SK-N-SH (cell line): ENCODE measurements around the gene GRK1. TPM values are rescaled to one million over a fixed set of nuclear protein-coding genes. Genes with fewer than 3 reads are reported as not detected.
"Not testable (repeated sequence)": the region's sequence is repeated elsewhere in the genome, so short reads cannot be mapped to it uniquely, and the experiment has no call there.

ENCODE experiments used
- CTCF ChIA-PET: fragments of 300-600, 350-600 bp; formaldehyde crosslinking; extraction: SDS; loops from one replicate; lab custom pipeline; 2021; lab: Yijun Ruan, JAX
- POLR2A ChIA-PET: fragments of 350-600 bp; sonication (Branson Sonifier 250); formaldehyde crosslinking; extraction: SDS; loops from one replicate; lab custom pipeline; 2020; ENCODE audit warnings: antibody characterized with exemption, inconsistent platforms; lab: Yijun Ruan, JAX
- DNase-seq: peaks from one replicate; pipeline ENCODE4 v3.0.0; 2012
- H2AFZ ChIP-seq: fragments of 200-600 bp; sonication (generic); 2 replicates; pipeline ENCODE4 v1.8.1; 2016; ENCODE audit warnings: antibody characterized with exemption, mild to moderate bottlenecking, low read depth
- H3F3A ChIP-seq: fragments of 200-600 bp; sonication (generic); replicated peaks from 2 replicates; pipeline ENCODE3; 2016; ENCODE audit warnings: antibody characterized with exemption, mild to moderate bottlenecking; ENCODE audit not compliant: insufficient read depth
- H3K27ac ChIP-seq, 2 experiments: fragments of 200-500 bp in 1 of 2; fragments of 200-600 bp in 1 of 2; sonication (Bioruptor generic) in 1 of 2; sonication (generic), shearing (Covaris generic) in 1 of 2; 2 replicates each; pipeline versions ENCODE4 v1.5.1 to v1.6.1; 2014 to 2016; ENCODE audit warnings: low read depth in 2 of 2, inconsistent platforms in 1 of 2, low read length in 1 of 2, mild to moderate bottlenecking in 1 of 2, mixed read lengths in 1 of 2
- H3K27me3 ChIP-seq: fragments of 200-600 bp; sonication (generic), shearing (Covaris generic); 2 replicates; pipeline ENCODE4 v1.6.1; 2016; ENCODE audit warnings: mixed run types; ENCODE audit not compliant: insufficient read depth
- H3K36me3 ChIP-seq, 2 experiments: fragments of 200-500 bp in 1 of 2; fragments of 200-600 bp in 1 of 2; sonication (Bioruptor generic) in 1 of 2; sonication (generic) in 1 of 2; replicated peaks in 1 of 2; 2 replicates each; pipeline versions ENCODE3 to v1.5.1; 2014 to 2016; ENCODE audit warnings: low read length in 1 of 2, mild to moderate bottlenecking in 1 of 2; ENCODE audit not compliant: insufficient read depth in 2 of 2, control insufficient read depth in 1 of 2
- H3K4me1 ChIP-seq, 2 experiments: fragments of 200-500 bp in 1 of 2; fragments of 200-600 bp in 1 of 2; sonication (Bioruptor generic) in 1 of 2; sonication (generic), shearing (Covaris generic) in 1 of 2; 2 replicates each; pipeline versions ENCODE4 v1.5.1 to v1.6.1; 2014 to 2016; ENCODE audit warnings: low read depth in 1 of 2, low read length in 1 of 2, mixed run types in 1 of 2; ENCODE audit not compliant: insufficient read depth in 2 of 2, control insufficient read depth in 1 of 2
- H3K4me2 ChIP-seq: fragments of 200-600 bp; sonication (generic), shearing (Covaris generic); 2 replicates; pipeline ENCODE4 v1.6.1; 2017; ENCODE audit warnings: mixed run types
- H3K4me3 ChIP-seq, 2 experiments: fragments of 200-500 bp in 1 of 2; fragments of 200-600 bp in 1 of 2; sonication (Bioruptor generic) in 1 of 2; sonication (generic), shearing (Covaris generic) in 1 of 2; 2 replicates each; pipeline versions ENCODE4 v1.5.1 to v1.8.1; 2014 to 2016; ENCODE audit warnings: low read depth in 2 of 2, inconsistent platforms in 1 of 2, low read length in 1 of 2, mild to moderate bottlenecking in 1 of 2, mixed read lengths in 1 of 2, moderate library complexity in 1 of 2
- H3K79me2 ChIP-seq: fragments of 200-600 bp; sonication (generic); 2 replicates; pipeline ENCODE4 v1.8.1; 2017; ENCODE audit warnings: mild to moderate bottlenecking; ENCODE audit not compliant: insufficient read depth
- H3K9ac ChIP-seq: fragments of 200-600 bp; sonication (generic); 2 replicates; pipeline ENCODE4 v1.6.1; 2017; ENCODE audit warnings: mixed run types
- H3K9me2 ChIP-seq: fragments of 200-600 bp; sonication (generic); 2 replicates; pipeline ENCODE4 v1.6.1; 2017; ENCODE audit warnings: mixed run types
- H3K9me3 ChIP-seq: fragments of 200-600 bp; sonication (generic); 2 replicates; pipeline ENCODE4 v1.6.1; 2017; ENCODE audit warnings: mixed run types, mild to moderate bottlenecking, moderate library complexity
- H4K20me1 ChIP-seq: fragments of 200-600 bp; sonication (generic); 2 replicates; pipeline ENCODE4 v1.6.1; 2017; ENCODE audit warnings: mild to moderate bottlenecking, mixed run types; ENCODE audit not compliant: insufficient read depth
- FOXJ3 ChIP-seq: sonication (generic); formaldehyde crosslinking; IDR thresholded peaks from 2 replicates; pipeline ENCODE4 v1.5.1; 2020; ENCODE audit warnings: mild to moderate bottlenecking, missing genetic modification reagents
- FOXM1 ChIP-seq: IDR thresholded peaks from 2 replicates; pipeline ENCODE4 v1.4.0; 2012; ENCODE audit warnings: low read depth, mild to moderate bottlenecking
- GATA2 ChIP-seq: sonication (generic); formaldehyde crosslinking; IDR thresholded peaks from 2 replicates; pipeline ENCODE4 v1.5.0; 2020; ENCODE audit warnings: mild to moderate bottlenecking, missing genetic modification reagents
- MEF2A ChIP-seq: IDR thresholded peaks from 2 replicates; pipeline ENCODE4 v1.4.0; 2012; ENCODE audit warnings: low read depth, borderline replicate concordance
- NRF1 ChIP-seq: IDR thresholded peaks from 2 replicates; pipeline ENCODE4 v1.6.1; 2012; ENCODE audit warnings: low read depth, mild to moderate bottlenecking, low read length
- TAF1 ChIP-seq: IDR thresholded peaks from 2 replicates; pipeline ENCODE4 v1.6.1; 2012; ENCODE audit warnings: low read depth, mild to moderate bottlenecking, low read length, moderate library complexity, borderline replicate concordance
- TEAD4 ChIP-seq: IDR thresholded peaks from 2 replicates; pipeline ENCODE4 v1.4.0; 2012; ENCODE audit warnings: mild to moderate bottlenecking, borderline replicate concordance; ENCODE audit not compliant: insufficient read depth
- USF1 ChIP-seq: IDR thresholded peaks from 2 replicates; pipeline ENCODE4 v1.4.0; 2012; ENCODE audit warnings: low read depth, borderline replicate concordance
- WGBS: methylation state at CpG from one replicate; pipeline ENCODE4 v1.1.6; 2017; ENCODE audit warnings: low lambda C conversion rate; 5-methylcytosine and 5-hydroxymethylcytosine counted together
- polyA plus RNA-seq, 3 experiments: library from polyadenylated mRNA; depleted of rRNA; stranded (reverse); fragments of >200 nt; gene quantifications; 2 replicates each; pipeline ENCODE4 v1.2.3, GENCODE V29; 2012

The GRK1 gene
- polyA plus RNA-seq, 1 of the 3 experiments (the other 2 are of a cell fraction): 0.12 TPM

- Histone ChIP-seq H3F3A (no peaks in the 10 kb centered on the region), H3K36me3 (no peaks in the 10 kb centered on the region)
- no peak for DNase-seq
- WGBS: 75% methylated on average over 23 of the region's 23 CpGs
- TF ChIP-seq NRF1: no peak
- no peak for TF ChIP-seq TAF1
- no peak for TF ChIP-seq TEAD4
- TF ChIP-seq FOXJ3 (CRISPR knock-in tag): no peak
- TF ChIP-seq USF1: no peak
- TF ChIP-seq GATA2 (CRISPR knock-in tag): no peak
- TF ChIP-seq, all 33 proteins: peak for 0
- Histone ChIP-seq H3K9ac (no peak overlapping the region), H3K9me2 (no peaks in the 10 kb centered on the region), H3K9me3 (no peaks in the 10 kb centered on the region), H3K27ac (no peak overlapping the region), H3K4me1 (peaks cover 0 to 22% of the 10 kb centered on the region in 2 experiments; a peak in 1 of 4 replicates), H2AFZ (no peak overlapping the region), H3K79me2 (no peaks in the 10 kb centered on the region), H3K27me3 (no peaks in the 10 kb centered on the region), H4K20me1 (no peaks in the 10 kb centered on the region), H3K4me2 (no peak overlapping the region), H3K4me3 (no peak overlapping the region)
- ChIA-PET POLR2A (no interaction called here), CTCF (interaction anchor here (0.7 to 0.9 kb wide), 2 partner anchors 9 to 221 kb away, joined by 3 read pairs; no protein-coding TSS in a partner anchor)
Observed at GRCh38 chr13:113750554-113751399, 83.8 kb downstream of the GRK1 start.

- POLR2A ChIA-PET: no interaction called here
- H2AFZ ChIP-seq: no peak overlapping the region
Observed at GRCh38 chr13:113751491-113751890, 84.5 kb downstream of the GRK1 start.

GRCh38 chr13:113752211-113752986 is 85.4 kb downstream of the GRK1 start:
- H3K9me3 ChIP-seq, H2AFZ ChIP-seq, H3K27ac ChIP-seq, H3K9me2 ChIP-seq, H4K20me1 ChIP-seq, H3K4me3 ChIP-seq, H3F3A ChIP-seq, POLR2A ChIA-PET, H3K4me1 ChIP-seq, H3K79me2 ChIP-seq, H3K4me2 ChIP-seq, H3K27me3 ChIP-seq, H3K36me3 ChIP-seq, DNase-seq, CTCF ChIA-PET, H3K9ac ChIP-seq: not testable (repeated sequence)
- WGBS: 87% methylated on average over 37 of the region's 78 CpGs

More at GRCh38 chr13:113751491-113751890, 84.5 kb downstream of the GRK1 start:
- no peak for DNase-seq
- TF ChIP-seq MEF2A: no peak
- no peak for TF ChIP-seq FOXM1
- TF ChIP-seq, all 33 proteins: peak for 0
- H3K27ac ChIP-seq: no peak overlapping the region
- H3K9me3 ChIP-seq: no peaks in the 10 kb centered on the region
- H3K27me3 ChIP-seq: no peaks in the 10 kb centered on the region
- H3K4me2 ChIP-seq: no peak overlapping the region
- H3K79me2 ChIP-seq: no peaks in the 10 kb centered on the region
- H3F3A ChIP-seq: no peaks in the 10 kb centered on the region
- no peak overlapping the region for H3K9ac ChIP-seq
- peaks cover 0 to 16% of the 10 kb centered on the region in 2 experiments; a peak in 1 of 4 replicates for H3K4me1 ChIP-seq
- CTCF ChIA-PET: no interaction called here
- H3K36me3 ChIP-seq: no peaks in the 10 kb centered on the region
- 86% methylated on average over 11 of the region's 19 CpGs for WGBS
- H3K9me2 ChIP-seq: no peaks in the 10 kb centered on the region
- H4K20me1 ChIP-seq: no peaks in the 10 kb centered on the region
- H3K4me3 ChIP-seq: no peak overlapping the region
